Activated T-cell treated with anti-CD3 and anti-CD28 coated beads, Interleukin-2, amount 50 U/mL, for 48 hours (primary cell): ENCODE data around the gene CAPZA2.
"Not testable (repeated sequence)": the region's sequence is repeated elsewhere in the genome, so short reads cannot be mapped to it uniquely, and the experiment has no call there.

Experiments used
- DNase-seq, 2 experiments: peaks; one replicate each; pipeline ENCODE4 v3.0.0-alpha.2; 2020

Gene CAPZA2

GRCh38 chr7:116922545-116922944, 60.2 kb downstream of the CAPZA2 start:
- no peak for DNase-seq

GRCh38 chr7:116924741-116925140, 62.4 kb downstream of the CAPZA2 start:
- DNase-seq = no peak

GRCh38 chr7:116929021-116929420, 66.6 kb downstream of the CAPZA2 start:
- DNase-seq = no peak

GRCh38 chr7:116929914-116930913, 67.8 kb downstream of the CAPZA2 start:
- DNase-seq = peak; percentile 82 to 83

- DNase-seq = no peak
Observed at GRCh38 chr7:116932566-116932965, 70.2 kb downstream of the CAPZA2 start.

- no peak for DNase-seq
Observed at GRCh38 chr7:116933465-116933864, 71.1 kb downstream of the CAPZA2 start.

- DNase-seq = no peak
Observed at GRCh38 chr7:116934580-116934979, 72.2 kb downstream of the CAPZA2 start.

- DNase-seq = not testable (repeated sequence)
Observed at GRCh38 chr7:116936844-116937243, 74.5 kb downstream of the CAPZA2 start.

- no peak for DNase-seq
Observed at GRCh38 chr7:116938678-116939077, 76.3 kb downstream of the CAPZA2 start.

GRCh38 chr7:116940689-116941370, 78.4 kb downstream of the CAPZA2 start:
- DNase-seq = no peak

- DNase-seq = no peak
Observed at GRCh38 chr7:116942504-116942903, 80.1 kb downstream of the CAPZA2 start.

GRCh38 chr7:116948934-116949333, 86.5 kb downstream of the CAPZA2 start:
- no peak for DNase-seq

- DNase-seq = no peak
Observed at GRCh38 chr7:116949941-116950801, 87.8 kb downstream of the CAPZA2 start.

GRCh38 chr7:116950889-116951351, 88.5 kb downstream of the CAPZA2 start:
- DNase-seq = no peak

- no peak for DNase-seq
Observed at GRCh38 chr7:116951366-116952292, 89.2 kb downstream of the CAPZA2 start.

GRCh38 chr7:116952635-116953371, 90.4 kb downstream of the CAPZA2 start:
- no peak for DNase-seq

- DNase-seq = peak; percentile 77 to 82
Observed at GRCh38 chr7:116953372-116953905, 91.1 kb downstream of the CAPZA2 start, which contains the start of gene ST7. ST7 (plus strand) TSS chr7:116953501; CDS start chr7:116953541, 40 bp downstream.

- DNase-seq = peak; percentile 57 to 63
Observed at GRCh38 chr7:116953906-116954838, 91.8 kb downstream of the CAPZA2 start.

GRCh38 chr7:116955340-116955739, 93.0 kb downstream of the CAPZA2 start:
- no peak for DNase-seq
